ENCODE results near the gene FSHR.

Gene FSHR

GRCh38 chr2:48952143-48952542 lies 202.2 kb downstream of the FSHR start:
- DNase-seq, result no peak

GRCh38 chr2:48948400-48949125 lies 205.8 kb downstream of the FSHR start:
- DNase-seq, result no peak

GRCh38 chr2:48946449-48947048 lies 207.8 kb downstream of the FSHR start:
- no peak for DNase-seq

GRCh38 chr2:48944956-48945355 lies 209.4 kb downstream of the FSHR start:
- DNase-seq, result no peak

- DNase-seq, result no peak
These were observed 210.9 kb downstream of the FSHR start for GRCh38 chr2:48943436-48943835.

GRCh38 chr2:48941908-48942307 lies 212.4 kb downstream of the FSHR start:
- no peak for DNase-seq

- no peak for DNase-seq
These were observed 212.9 kb downstream of the FSHR start for GRCh38 chr2:48941456-48941855.

GRCh38 chr2:48940606-48941005 lies 213.7 kb downstream of the FSHR start:
- no peak for DNase-seq

GRCh38 chr2:48939232-48939631 lies 215.1 kb downstream of the FSHR start:
- DNase-seq, result no peak

- no peak for DNase-seq
These were observed 216.1 kb downstream of the FSHR start for GRCh38 chr2:48938231-48938630.

GRCh38 chr2:48934807-48935206 lies 219.5 kb downstream of the FSHR start:
- DNase-seq, result no peak

- no peak for DNase-seq
These were observed 220.4 kb downstream of the FSHR start for GRCh38 chr2:48933828-48934497.

- no peak for DNase-seq
These were observed 221.6 kb downstream of the FSHR start for GRCh38 chr2:48932667-48933066.

GRCh38 chr2:48929571-48930301 lies 224.6 kb downstream of the FSHR start:
- no peak for DNase-seq

- DNase-seq, result no peak
These were observed 227.0 kb downstream of the FSHR start for GRCh38 chr2:48927355-48927754.

- no peak for DNase-seq
These were observed 238.4 kb downstream of the FSHR start for GRCh38 chr2:48915884-48916283.

GRCh38 chr2:48915227-48915626 lies 239.1 kb downstream of the FSHR start:
- no peak for DNase-seq

GRCh38 chr2:48914477-48915089 lies 239.7 kb downstream of the FSHR start:
- DNase-seq, result no peak
